A673 (cell line): Measurements from ENCODE around the gene MYH10.

ENCODE experiments used
- CTCF ChIP-seq: fragments of 300-800, 200-600 bp; sonication (generic); conservative IDR thresholded peaks from 2 replicates; pipeline ENCODE4 v1.5.1; 2017; ENCODE audit warnings: low read depth, mild to moderate bottlenecking, antibody characterized with exemption, low read length, moderate library complexity, mixed read lengths
- EZH2 ChIP-seq: fragments of 200-600 bp; sonication (generic); IDR thresholded peaks from 2 replicates; pipeline ENCODE4 v1.6.1; 2017; ENCODE audit warnings: borderline replicate concordance, low read depth, mild to moderate bottlenecking, mixed read lengths, antibody characterized with exemption, low read length; ENCODE audit not compliant: poor library complexity, severe bottlenecking

- TF ChIP-seq CTCF (no peak), EZH2 (no peak)
These were observed 95.9 kb downstream of the MYH10 start for GRCh38 chr17:8534498-8535188.
